ENCODE measurements around the gene ACTL8. TPM values are rescaled to one million over a fixed set of nuclear protein-coding genes. Genes with fewer than 3 reads are reported as not detected.

Gene ACTL8
- total and polyA plus RNA-seq, 2 experiments from 2014 or later, result 0.38 to 0.71 TPM

- Histone ChIP-seq H3F3A (replicated peaks; ENCODE audit: low read depth) (no peaks in the 10 kb centered on the region), H3K4me3 (no peak overlapping the region), H3K27ac (ENCODE audit: low read depth) (no peak overlapping the region), H3K4me2 (no peak overlapping the region), H3K4me1 (ENCODE audit: insufficient read depth) (no peaks in the 10 kb centered on the region), H4K20me1 (replicated peaks; ENCODE audit: insufficient read depth) (no peaks in the 10 kb centered on the region), H3K27me3 (ENCODE audit: insufficient read depth) (no peaks in the 10 kb centered on the region), H3K79me2 (replicated peaks; ENCODE audit: insufficient read depth) (no peaks in the 10 kb centered on the region), H2AFZ (no peak overlapping the region), H3K36me3 (ENCODE audit: insufficient read depth) (no peaks in the 10 kb centered on the region), H3K9me2 (ENCODE audit: insufficient read depth) (no peaks in the 10 kb centered on the region)
- Mint-ChIP-seq H3K4me3 (no peak overlapping the region), H3K9me3 (no peaks in the 10 kb centered on the region; the same call in 2 of the 3 replicates), H3K4me1 (no peaks in the 10 kb centered on the region), H3K27me3 (ENCODE audit: insufficient read depth, low read depth, poor library complexity) (no peaks in the 10 kb centered on the region), H3K36me3 (ENCODE audit: low read depth) (no peaks in the 10 kb centered on the region), H3K27ac (no peak overlapping the region)
- ATAC-seq (no peak), DNase-seq (ENCODE audit: low spot score) (no peak)
- no peak for TF ChIP-seq REST (IDR thresholded peaks at IDR 0.05; ENCODE audit: unreplicated experiment)
- no peak for TF ChIP-seq ZNF462 (CRISPR knock-in tag; IDR thresholded peaks at IDR 0.05)
- no peak for TF ChIP-seq EZH2 (IDR thresholded peaks at IDR 0.05; ENCODE audit: low read depth, unreplicated experiment)
- TF ChIP-seq JUNB (IDR thresholded peaks at IDR 0.05; ENCODE audit: unreplicated experiment), result no peak
- TF ChIP-seq EZH2phosphoT487 (IDR thresholded peaks at IDR 0.05; ENCODE audit: unreplicated experiment), result no peak
- no peak for TF ChIP-seq ZNF114 (CRISPR knock-in tag; IDR thresholded peaks at IDR 0.05)
- TF ChIP-seq CTCF (conservative IDR thresholded peaks at IDR 0.05; ENCODE audit: low read depth in 2 of 2), result no peak
- no peak for TF ChIP-seq ETS1 (IDR thresholded peaks at IDR 0.05)
- TF ChIP-seq CREB1 (CRISPR knock-in tag; IDR thresholded peaks at IDR 0.05; ENCODE audit: low read depth), result no peak
- TF ChIP-seq NANOG (IDR thresholded peaks at IDR 0.05; ENCODE audit: borderline replicate concordance), result no peak
- no peak for TF ChIP-seq ZNF331 (CRISPR knock-in tag; IDR thresholded peaks at IDR 0.05; ENCODE audit: low read depth)
- TF ChIP-seq STAT1 (IDR thresholded peaks at IDR 0.05; ENCODE audit: unreplicated experiment), result no peak
- no peak for TF ChIP-seq POLR2AphosphoS5 (IDR thresholded peaks at IDR 0.05; ENCODE audit: low read depth)
Observed at GRCh38 chr1:17729248-17729647, 25.9 kb upstream of the ACTL8 start.
